Keratinocyte (primary cell): ENCODE results near the gene MLNR. TPM values are rescaled to one million over a fixed set of nuclear protein-coding genes. Genes with fewer than 3 reads are reported as not detected.

Experiments
- DNase-seq: peaks from one replicate; pipeline ENCODE4 v3.0.0-alpha.2; 2011; ENCODE audit warnings: low read depth, missing footprints, low spot score
- FAIRE-seq: peaks from 2 replicates; lab custom pipeline; 2011; peaks lifted over from hg19 to GRCh38; lab: Jason Lieb, UNC
- H2AFZ ChIP-seq: 2 replicates; pipeline ENCODE4 v1.6.0; 2012; ENCODE audit warnings: low read length, control low read depth, inconsistent platforms; ENCODE audit not compliant: control insufficient read depth
- H3K27ac ChIP-seq: 2 replicates; pipeline ENCODE4 v1.5.1; 2011; ENCODE audit warnings: low read length; ENCODE audit not compliant: control insufficient read depth, insufficient read depth
- H3K27me3 ChIP-seq: 3 replicates; pipeline ENCODE4 v1.6.0; 2011; ENCODE audit warnings: low read length; ENCODE audit not compliant: control insufficient read depth, insufficient read depth; ENCODE audit errors: extremely low read depth
- H3K36me3 ChIP-seq, 2 experiments: 2 replicates in 1 of 2; 3 replicates in 1 of 2; pipeline ENCODE4 v1.5.1; 2011; ENCODE audit warnings: low read length in 2 of 2, mild to moderate bottlenecking in 1 of 2; ENCODE audit not compliant: control insufficient read depth in 2 of 2, insufficient read depth in 2 of 2; ENCODE audit errors: extremely low read depth in 1 of 2
- H3K4me1 ChIP-seq: 3 replicates; pipeline ENCODE4 v1.5.1; 2011; ENCODE audit warnings: low read length; ENCODE audit not compliant: control insufficient read depth, insufficient read depth; ENCODE audit errors: extremely low read depth
- H3K4me2 ChIP-seq: 3 replicates; pipeline ENCODE4 v1.6.0; 2011; ENCODE audit warnings: low read depth, low read length; ENCODE audit not compliant: control insufficient read depth, insufficient read depth; ENCODE audit errors: extremely low read depth
- H3K4me3 ChIP-seq, 3 experiments: fragments of 200-600 bp in 1 of 3; sonication (generic) in 1 of 3; 2 replicates in 2 of 3; 3 replicates in 1 of 3; pipeline ENCODE4 v1.5.1; 2011 to 2016; ENCODE audit warnings: low read length in 3 of 3, mild to moderate bottlenecking in 3 of 3, control low read depth in 2 of 3, inconsistent platforms in 1 of 3, low read depth in 1 of 3, mixed read lengths in 1 of 3, mixed run types in 1 of 3, moderate library complexity in 1 of 3; ENCODE audit not compliant: control insufficient read depth in 2 of 3, insufficient read depth in 2 of 3; ENCODE audit errors: extremely low read depth in 1 of 3
- H3K79me2 ChIP-seq: 2 replicates; pipeline ENCODE4 v1.6.0; 2012; ENCODE audit warnings: low read length; ENCODE audit not compliant: control insufficient read depth, insufficient read depth
- H3K9ac ChIP-seq: 3 replicates; pipeline ENCODE4 v1.6.0; 2011; ENCODE audit warnings: low read length; ENCODE audit not compliant: control insufficient read depth, insufficient read depth; ENCODE audit errors: extremely low read depth
- H3K9me1 ChIP-seq: 3 replicates; pipeline ENCODE4 v1.6.0; 2011; ENCODE audit warnings: low read length; ENCODE audit not compliant: control insufficient read depth, insufficient read depth; ENCODE audit errors: extremely low read depth
- H3K9me3 ChIP-seq: 2 replicates; pipeline ENCODE4 v1.5.1; 2012; ENCODE audit warnings: low read depth, low read length; ENCODE audit not compliant: control insufficient read depth
- H4K20me1 ChIP-seq: 3 replicates; pipeline ENCODE4 v1.6.0; 2011; ENCODE audit warnings: low read length; ENCODE audit not compliant: control insufficient read depth, insufficient read depth; ENCODE audit errors: extremely low read depth
- CTCF ChIP-seq, 3 experiments: IDR thresholded peaks in 1 of 3; conservative IDR thresholded peaks in 1 of 3; optimal IDR thresholded peaks in 1 of 3; 2 replicates in 2 of 3; 3 replicates in 1 of 3; pipeline versions ENCODE3 to v1.5.1; 2011; ENCODE audit warnings: low read length in 3 of 3, mild to moderate bottlenecking in 3 of 3, moderate library complexity in 2 of 3, control low read depth in 1 of 3, inconsistent platforms in 1 of 3; ENCODE audit not compliant: insufficient read depth in 2 of 3; ENCODE audit errors: extremely low read depth in 1 of 3
- EZH2 ChIP-seq: IDR thresholded peaks from one replicate; pipeline ENCODE4 v1.6.1; 2012; ENCODE audit warnings: inconsistent platforms, mild to moderate bottlenecking, low read length, moderate library complexity
- dilution Hi-C: fragments of 300-500 bp; cut with MboI; formaldehyde crosslinking; loops from one replicate; pipeline ENCODE4 v1.7.0; 2020; ENCODE audit warnings: low sequenced_read_pairs; ENCODE audit not compliant: extremely low pct_ligation_motif_present
- polyA plus RNA-seq, 5 experiments: library from polyadenylated mRNA; depleted of rRNA in 3 of 5; stranded (reverse) in 3 of 5; stranded (forward) in 1 of 5; unstranded in 1 of 5; fragments of >200 nt; gene quantifications; 1 replicate in 1 of 5; 2 replicates in 3 of 5; 3 replicates in 1 of 5; pipeline versions ENCODE4 v1.2.1 to v1.2.3, GENCODE V29; 2011 to 2012; ENCODE audit warnings: missing spikeins in 2 of 5, low read depth in 1 of 5, low replicate concordance in 1 of 5

The MLNR gene
- polyA plus RNA-seq, 1 donor (not counting 4 experiments of a cell fraction or from before 2014, with no cell fraction given): not detected

DNA sequence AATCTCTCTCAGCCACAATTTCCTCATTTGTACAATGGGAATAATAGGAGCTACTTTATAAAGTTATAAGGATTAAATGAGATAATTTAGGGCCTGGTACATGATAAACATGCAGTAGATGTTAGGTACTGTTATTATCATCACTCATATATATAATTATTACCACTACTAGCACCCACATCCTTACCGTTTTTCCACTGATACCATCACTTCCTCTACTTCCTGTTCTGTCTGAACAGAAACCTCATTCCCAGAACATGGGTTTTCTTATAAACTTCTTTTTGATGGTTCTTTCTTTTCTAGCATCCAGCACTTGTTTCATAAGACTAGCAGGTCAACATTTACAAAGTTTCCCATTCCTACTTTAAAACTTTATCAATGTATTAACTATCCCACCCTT lies 33.9 kb downstream of the MLNR start:
- H3K27ac ChIP-seq: no peak overlapping the region
- no peaks in the 10 kb centered on the region for H3K9me1 ChIP-seq
- DNase-seq (no peak), FAIRE-seq (no peak)
- H3K9me3 ChIP-seq: no peaks in the 10 kb centered on the region
- peaks cover 3% of the 10 kb centered on the region for H3K79me2 ChIP-seq
- no peaks in the 10 kb centered on the region for H3K27me3 ChIP-seq
- no peak overlapping the region for H3K4me2 ChIP-seq
- no peaks in the 10 kb centered on the region for H4K20me1 ChIP-seq
- H3K4me3 ChIP-seq: no peak overlapping the region
- H2AFZ ChIP-seq: no peak overlapping the region
- H3K4me1 ChIP-seq: no peaks in the 10 kb centered on the region
- peaks cover 4 to 7% of the 10 kb centered on the region in 2 experiments for H3K36me3 ChIP-seq
- TF ChIP-seq EZH2 (no peak), CTCF (optimal IDR thresholded peaks at IDR 0.05 in 1 of 3, IDR thresholded peaks at IDR 0.05 in 1 of 3, conservative IDR thresholded peaks at IDR 0.05 in 1 of 3; ENCODE audit: extremely low read depth in 1 of 3, insufficient read depth in 2 of 3, low read length in 3 of 3) (no peak)
- H3K9ac ChIP-seq: no peak overlapping the region
- dilution Hi-C loops: no loop called here

DNA sequence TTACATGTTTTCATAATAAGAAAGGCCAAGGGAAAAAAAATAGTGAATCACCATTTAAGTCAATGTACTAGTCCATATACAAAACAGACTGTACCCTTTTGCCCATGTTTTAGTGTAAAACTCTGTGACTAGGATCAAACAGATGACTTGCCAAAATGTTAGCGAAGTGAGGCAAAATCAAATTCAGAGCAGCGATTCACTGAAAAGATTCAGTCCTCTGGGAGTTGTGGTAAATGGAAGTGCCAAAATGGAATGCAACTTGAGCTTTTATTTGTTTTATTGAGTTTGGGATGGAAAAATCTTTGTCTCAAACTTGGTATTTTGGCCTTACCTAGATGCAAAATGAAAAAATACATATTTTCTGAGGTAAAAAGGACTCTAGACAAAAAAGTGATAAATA lies 36.7 kb downstream of the MLNR start:
- no peak for DNase-seq

More for the DNA sequence above, 36.7 kb downstream of the MLNR start:
- Histone ChIP-seq H3K27ac (no peak overlapping the region), H3K9ac (no peak overlapping the region), H3K4me2 (no peak overlapping the region), H3K9me3 (no peaks in the 10 kb centered on the region), H3K4me3 (no peak overlapping the region), H4K20me1 (no peaks in the 10 kb centered on the region), H3K9me1 (no peaks in the 10 kb centered on the region), H3K27me3 (no peaks in the 10 kb centered on the region), H2AFZ (no peak overlapping the region), H3K36me3 (peaks cover 7% of the 10 kb centered on the region in 2 experiments), H3K4me1 (no peaks in the 10 kb centered on the region), H3K79me2 (peaks cover 3% of the 10 kb centered on the region)
- no peak for TF ChIP-seq EZH2
- no peak for TF ChIP-seq CTCF (optimal IDR thresholded peaks at IDR 0.05 in 1 of 3, IDR thresholded peaks at IDR 0.05 in 1 of 3, conservative IDR thresholded peaks at IDR 0.05 in 1 of 3; ENCODE audit: extremely low read depth in 1 of 3, insufficient read depth in 2 of 3, low read length in 3 of 3)
- FAIRE-seq: no peak
- dilution Hi-C loops: no loop called here
